K562 (cell line): ENCODE results near the gene HSD3B7. TPM values are rescaled to one million over a fixed set of nuclear protein-coding genes. Genes with fewer than 3 reads are reported as not detected.

Experiments used
- ARHGAP35 ChIP-seq: fragments of 450-650 bp; IDR thresholded peaks from 2 replicates; pipeline ENCODE4 v1.6.1; 2018; ENCODE audit not compliant: partially characterized antibody
- BRCA1 ChIP-seq, 2 experiments: fragments of 450-650 bp in 1 of 2; sonication (generic) in 1 of 2; formaldehyde crosslinking in 1 of 2; IDR thresholded peaks; 2 replicates each; pipeline versions ENCODE4 v1.5.0 to v1.6.1; 2017 to 2020; ENCODE audit warnings: mild to moderate bottlenecking in 1 of 2, missing genetic modification reagents in 1 of 2
- CBX2 ChIP-seq: fragments of 200-600 bp; sonication (generic); IDR thresholded peaks from one replicate; pipeline ENCODE4 v1.6.1; 2012; ENCODE audit warnings: mild to moderate bottlenecking, low read length, inconsistent platforms; ENCODE audit not compliant: insufficient read depth, poor library complexity, severe bottlenecking
- CHD2 ChIP-seq: IDR thresholded peaks from 2 replicates; pipeline ENCODE4 v1.6.1; 2011; ENCODE audit warnings: low read depth, low read length
- CTCFL ChIP-seq: IDR thresholded peaks from 2 replicates; pipeline ENCODE4 v1.6.1; 2011; ENCODE audit warnings: borderline replicate concordance, low read depth, mild to moderate bottlenecking, moderate library complexity, low read length; ENCODE audit not compliant: insufficient read depth, poor library complexity, severe bottlenecking
- HCFC1 ChIP-seq: IDR thresholded peaks from 2 replicates; pipeline ENCODE4 v1.6.1; 2012; ENCODE audit warnings: low read depth, low read length, improper control_type of control experiment
- HMG20B ChIP-seq: fragments of 250-450 bp; sonication (Bioruptor Pico); IDR thresholded peaks from 2 replicates; pipeline ENCODE4 v1.5.0; 2021; ENCODE audit warnings: mild to moderate bottlenecking
- ILF3 ChIP-seq: fragments of 450-650 bp; IDR thresholded peaks from 2 replicates; pipeline ENCODE4 v1.6.1; 2018; ENCODE audit warnings: antibody characterized with exemption, mild to moderate bottlenecking, moderate library complexity, borderline replicate concordance
- KAT8 ChIP-seq: fragments of 450-650 bp; IDR thresholded peaks from 2 replicates; pipeline ENCODE4 v1.6.1; 2016; ENCODE audit warnings: low read depth, mild to moderate bottlenecking
- KHSRP ChIP-seq: fragments of 450-650 bp; IDR thresholded peaks from 2 replicates; pipeline ENCODE4 v1.6.1; 2017
- MTA1 ChIP-seq: fragments of 450-650 bp; IDR thresholded peaks from 2 replicates; pipeline ENCODE4 v1.6.1; 2017; ENCODE audit warnings: borderline replicate concordance
- NFXL1 ChIP-seq: fragments of 450-650 bp; formaldehyde crosslinking; IDR thresholded peaks from 2 replicates; pipeline ENCODE4 v1.4.0; 2021; ENCODE audit warnings: mild to moderate bottlenecking
- NKRF ChIP-seq: fragments of 450-650 bp; IDR thresholded peaks from 2 replicates; pipeline ENCODE4 v1.6.1; 2016; ENCODE audit warnings: borderline replicate concordance
- NR2C2 ChIP-seq, 2 experiments: fragments of 200-800 bp in 1 of 2; sonication (Bioruptor generic) in 1 of 2; sonication (generic) in 1 of 2; formaldehyde crosslinking in 1 of 2; IDR thresholded peaks; 2 replicates each; pipeline versions ENCODE4 v1.6.1 to v1.8.0; 2016 to 2022; ENCODE audit warnings: mild to moderate bottlenecking in 1 of 2, missing compliant biosample characterization in 1 of 2, missing genetic modification characterization in 1 of 2, missing genetic modification reagents in 1 of 2
- TCFL5 ChIP-seq: fragments of 250-450 bp; sonication (Bioruptor Pico); conservative IDR thresholded peaks from 2 replicates; pipeline ENCODE4 v1.6.1; 2021; ENCODE audit warnings: mild to moderate bottlenecking, moderate library complexity, matching md5 sums
- ZC3H4 ChIP-seq: sonication (generic); formaldehyde crosslinking; IDR thresholded peaks from 2 replicates; pipeline ENCODE4 v1.9.0; 2021; ENCODE audit warnings: missing genetic modification reagents, borderline replicate concordance
- ZNF444 ChIP-seq: fragments of 250-450 bp; sonication (Bioruptor Pico); IDR thresholded peaks from 2 replicates; pipeline ENCODE4 v1.4.0; 2020; ENCODE audit warnings: mild to moderate bottlenecking, moderate library complexity
- ZNF609 ChIP-seq: sonication (generic); formaldehyde crosslinking; IDR thresholded peaks from 2 replicates; pipeline ENCODE4 v1.8.1; 2023; ENCODE audit warnings: missing genetic modification reagents, mild to moderate bottlenecking, borderline replicate concordance
- polyA plus RNA-seq, 8 experiments: library from polyadenylated mRNA; depleted of rRNA in 4 of 8; stranded (reverse) in 5 of 8; unstranded in 3 of 8; fragments of >200 nt; fragmentation: Nextera tagmentation in 2 of 8; fragmentation: Illumina TruSeq in 1 of 8; extraction: Ambion mirVana in 2 of 8; extraction: Trizol in 1 of 8; gene quantifications; 2 replicates each; pipeline versions ENCODE4 v1.2.1 to v1.2.3, GENCODE V29; 2011 to 2014; ENCODE audit warnings: inconsistent platforms in 1 of 8, missing spikeins in 1 of 8
- total RNA-seq, 7 experiments: library from RNA; depleted of rRNA in 6 of 7; stranded (reverse); fragments of >200 nt in 6 of 7; fragmentation: Illumina TruSeq in 2 of 7; extraction: Trizol in 2 of 7; gene quantifications; 2 replicates each; pipeline versions ENCODE4 v1.2.1 to v1.2.3, GENCODE V29; 2011 to 2021; ENCODE audit warnings: low replicate concordance in 1 of 7

The HSD3B7 gene
- total and polyA plus RNA-seq, 9 of the 15 experiments (the other 6 are each of a cell fraction or from before 2014, with no cell fraction given) = 5.4 to 49.1 (median 23.0) TPM

- TF ChIP-seq NR2C2 (CRISPR knock-in tag; IDR thresholded peaks at IDR 0.05) (no peak), NR2C2 (tag; IDR thresholded peaks at IDR 0.05) (peak; percentile 47), MTA1 (no peak), HMG20B (no peak), KAT8 (no peak), ARHGAP35 (no peak), CTCFL (peak; percentile 94), CHD2 (peak; percentile 79; the same call in 1 of the 2 replicates), TCFL5 (CRISPR knock-in tag) (no peak), BRCA1 (IDR thresholded peaks at IDR 0.05) (no peak), BRCA1 (CRISPR knock-in tag; IDR thresholded peaks at IDR 0.05) (0 out of 2 replicates have a peak, but pooled peaks have one; percentile 60), HCFC1 (0 out of 2 replicates have a peak, but pooled peaks have one; percentile 6), ZNF444 (no peak), KHSRP (no peak), NKRF (0 out of 2 replicates have a peak, but pooled peaks have one; percentile 29), ZC3H4 (CRISPR knock-in tag) (no peak), NFXL1 (CRISPR knock-in tag) (no peak), ILF3 (no peak), CBX2 (no peak), ZNF609 (no peak)
Observed at GRCh38 chr16:30958175-30959079, 26.6 kb upstream of the HSD3B7 start (continued).
